NB4 (cell line): ENCODE data around the gene TUBGCP2.

Experiments
- DNase-seq: peaks from one replicate; pipeline ENCODE4 v3.0.0; 2010; ENCODE audit warnings: low read depth
- H3K4me3 ChIP-seq: one replicate; pipeline ENCODE4 v1.5.1; 2011; ENCODE audit warnings: mild to moderate bottlenecking, low read depth, low read length, moderate library complexity
- MYC ChIP-seq: IDR thresholded peaks from 2 replicates; pipeline ENCODE4 v1.6.1; 2011; ENCODE audit warnings: low read depth, low read length
- POLR2A ChIP-seq: IDR thresholded peaks from 2 replicates; pipeline ENCODE4 v1.6.1; 2011; ENCODE audit warnings: mild to moderate bottlenecking; ENCODE audit not compliant: insufficient read length; ENCODE audit errors: extremely low read depth
- TF ChIP-seq, protein P1 (sequence below): IDR thresholded peaks from 2 replicates; pipeline ENCODE4 v1.6.1; 2011; ENCODE audit warnings: low read depth, low read length
- TF ChIP-seq, protein P2 (sequence below): IDR thresholded peaks from one replicate; pipeline ENCODE4 v1.5.1; 2012; ENCODE audit warnings: low read depth, low read length

The TUBGCP2 gene

DNA sequence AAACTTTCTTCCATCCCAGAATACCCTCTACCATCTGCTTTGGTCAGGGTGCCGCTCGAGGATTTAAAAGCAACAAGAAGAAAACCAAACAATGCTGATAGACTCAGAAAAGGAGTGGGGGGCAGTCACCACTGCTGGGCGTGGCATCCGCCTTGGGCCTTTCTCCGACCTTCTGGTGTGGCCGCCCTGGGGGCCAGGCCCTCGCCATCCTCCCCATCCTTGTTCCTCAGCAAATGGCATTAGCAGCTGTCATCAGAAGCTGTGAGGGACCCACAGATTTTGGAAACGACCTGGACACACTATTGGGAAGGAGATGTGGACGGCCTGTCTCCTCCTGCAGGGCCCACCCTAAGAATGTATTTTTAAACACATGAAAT, 4.1 kb upstream of the TUBGCP2 start:
- H3K4me3 ChIP-seq, result no peak overlapping the region
- DNase-seq, result no peak
- TF ChIP-seq, protein P1, sequence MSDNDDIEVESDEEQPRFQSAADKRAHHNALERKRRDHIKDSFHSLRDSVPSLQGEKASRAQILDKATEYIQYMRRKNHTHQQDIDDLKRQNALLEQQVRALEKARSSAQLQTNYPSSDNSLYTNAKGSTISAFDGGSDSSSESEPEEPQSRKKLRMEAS, result no peak
- TF ChIP-seq MYC, result no peak
- TF ChIP-seq POLR2A, result no peak
- TF ChIP-seq, protein P2, sequence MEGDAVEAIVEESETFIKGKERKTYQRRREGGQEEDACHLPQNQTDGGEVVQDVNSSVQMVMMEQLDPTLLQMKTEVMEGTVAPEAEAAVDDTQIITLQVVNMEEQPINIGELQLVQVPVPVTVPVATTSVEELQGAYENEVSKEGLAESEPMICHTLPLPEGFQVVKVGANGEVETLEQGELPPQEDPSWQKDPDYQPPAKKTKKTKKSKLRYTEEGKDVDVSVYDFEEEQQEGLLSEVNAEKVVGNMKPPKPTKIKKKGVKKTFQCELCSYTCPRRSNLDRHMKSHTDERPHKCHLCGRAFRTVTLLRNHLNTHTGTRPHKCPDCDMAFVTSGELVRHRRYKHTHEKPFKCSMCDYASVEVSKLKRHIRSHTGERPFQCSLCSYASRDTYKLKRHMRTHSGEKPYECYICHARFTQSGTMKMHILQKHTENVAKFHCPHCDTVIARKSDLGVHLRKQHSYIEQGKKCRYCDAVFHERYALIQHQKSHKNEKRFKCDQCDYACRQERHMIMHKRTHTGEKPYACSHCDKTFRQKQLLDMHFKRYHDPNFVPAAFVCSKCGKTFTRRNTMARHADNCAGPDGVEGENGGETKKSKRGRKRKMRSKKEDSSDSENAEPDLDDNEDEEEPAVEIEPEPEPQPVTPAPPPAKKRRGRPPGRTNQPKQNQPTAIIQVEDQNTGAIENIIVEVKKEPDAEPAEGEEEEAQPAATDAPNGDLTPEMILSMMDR, result no peak

DNA sequence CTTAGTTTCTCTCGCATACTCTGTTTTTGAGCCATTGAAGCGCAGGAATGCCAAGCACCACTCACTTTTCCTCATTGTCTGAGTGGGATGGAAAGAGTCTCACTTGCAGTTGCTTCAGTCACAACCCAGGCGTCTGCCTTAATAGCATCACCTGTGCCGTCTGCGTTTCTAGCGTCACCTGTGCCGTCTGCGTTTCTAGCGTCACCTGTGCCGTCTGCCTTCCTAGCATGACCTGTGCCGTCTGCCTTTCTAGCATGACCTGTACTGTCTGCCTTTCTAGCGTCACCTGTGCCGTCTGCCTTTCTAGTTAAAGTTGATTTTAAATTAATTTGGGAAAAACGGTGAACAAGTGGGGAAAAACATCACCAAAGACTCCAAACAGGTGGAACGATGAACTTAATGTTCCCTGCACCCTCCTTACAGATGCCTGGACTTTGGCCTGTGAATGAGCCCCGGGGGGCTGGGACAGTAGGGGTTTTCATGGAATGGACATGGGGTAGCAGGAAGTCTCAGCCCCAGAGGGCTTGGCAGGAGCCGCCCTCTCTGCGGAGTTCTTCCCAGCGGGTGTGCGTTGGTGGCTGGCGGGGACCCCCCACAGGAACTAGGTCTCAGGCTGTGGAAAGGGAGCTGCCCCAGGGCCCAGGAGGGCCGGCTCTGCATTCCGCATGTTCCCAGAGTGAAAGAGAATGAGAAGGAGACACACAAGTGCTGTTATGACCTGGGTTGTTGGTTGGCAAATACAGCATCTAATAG, 3.5 kb upstream of the TUBGCP2 start:
- no peak overlapping the region for H3K4me3 ChIP-seq
- TF ChIP-seq MYC, result no peak
- TF ChIP-seq, protein P2, result no peak
- TF ChIP-seq, protein P1, result no peak
- TF ChIP-seq POLR2A, result no peak
- DNase-seq, result no peak

DNA sequence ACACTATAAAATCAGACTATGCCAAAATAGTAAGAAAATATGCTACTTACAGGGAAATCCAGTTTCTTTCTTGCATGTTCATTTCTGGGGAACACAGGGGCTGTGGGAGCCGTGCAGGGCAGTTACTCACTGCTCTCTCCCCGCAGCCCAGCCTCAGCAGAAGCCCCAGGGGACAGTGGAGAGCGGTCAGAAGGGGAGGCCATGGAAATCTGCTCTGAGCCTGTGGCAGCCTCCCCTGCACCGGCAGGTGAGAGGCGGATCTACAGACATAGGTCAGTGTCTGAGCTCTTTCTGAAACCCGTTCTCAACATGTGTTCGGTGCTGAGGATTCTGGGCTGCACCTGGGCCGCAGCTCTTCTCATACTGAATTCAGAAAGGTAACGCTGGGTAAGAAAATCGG, 2.9 kb upstream of the TUBGCP2 start:
- DNase-seq, result no peak
- no peak overlapping the region for H3K4me3 ChIP-seq
- TF ChIP-seq MYC, result no peak
- TF ChIP-seq, protein P1, result no peak
- no peak for TF ChIP-seq POLR2A
- TF ChIP-seq, protein P2, result no peak

DNA sequence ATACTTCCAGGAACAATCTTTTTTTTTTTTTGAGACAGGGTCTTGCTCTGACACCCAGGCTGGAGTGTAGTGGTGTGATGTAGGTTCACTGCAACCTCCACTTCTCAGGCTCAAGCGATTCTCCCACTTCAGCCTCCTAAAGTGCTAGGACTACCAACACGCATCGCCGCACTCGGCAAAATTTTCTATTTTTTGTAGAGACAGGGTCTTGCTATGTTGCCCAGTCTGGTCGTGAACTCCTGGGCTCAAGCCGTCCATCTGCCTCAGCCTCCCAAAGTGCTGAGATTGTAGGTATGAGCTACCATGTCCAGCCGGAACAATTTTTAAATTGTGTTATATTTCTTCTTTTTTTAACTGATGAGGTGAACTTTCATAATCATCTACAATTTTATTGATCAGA, 2.1 kb upstream of the TUBGCP2 start:
- no peak for TF ChIP-seq MYC
- no peak for TF ChIP-seq POLR2A
- TF ChIP-seq, protein P2, result no peak
- TF ChIP-seq, protein P1, result no peak
- no peak overlapping the region for H3K4me3 ChIP-seq
- DNase-seq, result no peak

DNA sequence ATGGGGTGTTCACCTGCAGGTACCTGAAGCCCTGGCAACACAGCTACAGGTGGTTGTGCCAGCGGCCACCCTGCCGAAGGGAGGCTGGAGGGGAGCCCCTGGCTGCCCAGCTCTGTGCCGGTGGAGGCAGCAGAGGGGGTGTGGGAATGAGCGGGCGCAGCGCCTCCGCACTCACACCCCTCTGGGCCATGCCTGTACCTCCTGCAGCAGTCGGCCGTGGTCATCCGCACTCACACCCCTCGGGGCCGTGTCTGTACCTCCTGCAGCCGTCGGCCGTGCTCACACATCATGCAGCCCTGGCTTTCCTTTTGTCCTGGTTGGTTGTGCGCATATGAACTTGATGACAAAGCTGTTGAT, 1.7 kb upstream of the TUBGCP2 start:
- no peak for DNase-seq
- TF ChIP-seq POLR2A, result no peak
- TF ChIP-seq MYC, result no peak
- H3K4me3 ChIP-seq, result no peak overlapping the region

DNA sequence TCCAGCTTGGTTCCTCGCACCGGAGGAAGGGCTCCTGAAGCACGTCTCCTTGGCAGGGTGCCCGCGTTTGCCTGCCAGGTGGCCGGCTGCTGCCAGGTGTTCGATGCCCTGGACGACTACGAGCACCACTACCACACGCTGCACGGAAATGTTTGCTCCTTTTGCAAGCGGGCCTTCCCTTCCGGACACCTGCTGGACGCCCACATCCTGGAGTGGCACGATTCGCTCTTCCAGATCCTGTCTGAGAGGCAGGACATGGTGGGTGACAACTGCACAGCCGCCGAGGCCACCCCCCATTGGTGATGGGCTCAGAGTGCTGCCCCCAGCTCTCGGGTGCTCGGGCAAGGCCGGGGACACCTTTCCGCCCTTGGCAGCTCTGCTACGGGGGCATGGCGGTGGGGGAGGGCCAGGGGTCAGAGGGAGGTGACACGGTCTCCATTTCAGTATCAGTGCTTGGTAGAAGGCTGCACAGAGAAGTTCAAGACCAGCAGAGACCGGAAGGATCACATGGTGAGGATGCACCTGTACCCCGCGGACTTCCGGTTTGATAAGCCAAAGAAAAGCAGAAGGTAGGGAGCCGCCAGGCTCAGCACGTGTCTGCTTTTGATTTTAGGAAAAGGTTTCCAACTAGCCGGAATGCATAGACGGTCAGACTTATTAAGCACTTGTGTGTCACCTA, 1.2 kb upstream of the TUBGCP2 start:
- H3K4me3 ChIP-seq, result peak overlapping the region; percentile 37
- no peak for TF ChIP-seq POLR2A
- TF ChIP-seq, protein P2, result no peak
- no peak for TF ChIP-seq MYC
- TF ChIP-seq, protein P1, result no peak
- no peak for DNase-seq
